ENCODE measurements around the gene MOBP. TPM values are rescaled to one million over a fixed set of nuclear protein-coding genes. Genes with fewer than 3 reads are reported as not detected.

Gene MOBP
- total RNA-seq, 4 donors from 2014 or later = not detected

DNA sequence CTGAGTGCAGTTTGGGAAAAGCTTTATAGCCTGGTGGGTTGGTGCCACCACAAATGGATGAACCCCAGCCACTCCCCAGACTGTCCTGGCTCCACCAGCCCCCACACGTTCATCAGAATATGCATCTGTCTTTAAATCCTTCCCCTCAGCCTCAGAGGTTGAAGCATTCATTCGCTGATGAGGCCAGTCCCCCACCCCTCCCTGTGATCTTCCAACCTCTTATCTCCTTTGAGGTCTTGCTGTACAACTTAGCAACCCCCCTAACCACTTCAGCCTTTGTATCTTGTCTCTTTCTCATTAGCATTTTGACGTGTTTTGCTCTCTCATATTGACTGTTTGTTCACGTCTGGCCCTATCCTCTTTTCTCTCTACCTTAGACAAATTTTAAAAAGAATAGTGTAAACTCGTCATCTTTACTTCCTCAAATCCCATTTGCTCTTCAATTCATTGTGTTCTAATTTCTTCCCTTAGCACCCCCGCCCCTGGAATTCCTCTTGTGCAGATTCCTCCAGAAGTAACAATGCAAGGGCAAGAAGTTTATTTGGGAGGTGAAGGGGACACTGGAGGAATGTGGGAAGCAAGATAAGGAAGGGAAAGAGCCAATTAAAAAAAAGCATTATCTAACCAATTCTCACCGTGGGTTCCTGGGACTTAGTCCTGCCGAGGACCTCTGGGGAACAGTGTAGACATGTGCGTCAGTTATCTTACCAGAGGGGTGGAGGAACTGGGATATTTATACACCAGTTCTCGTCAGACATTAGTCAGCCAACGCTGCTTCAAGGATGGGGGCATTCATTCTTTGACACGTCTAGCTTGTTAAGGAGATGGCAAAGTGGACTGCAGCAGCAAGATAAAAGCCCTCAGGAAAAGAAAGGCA is 38.6 kb downstream of the MOBP start:
- TF ChIP-seq POLR2A (IDR thresholded peaks at IDR 0.05) (no peak), CTCF (IDR thresholded peaks at IDR 0.05) (no peak)
- WGBS, 2 donors = 31 to 44% methylated on average over 12 of the region's 12 CpGs
- Histone ChIP-seq H3K27ac (no peak overlapping the region), H3K4me3 (no peak overlapping the region), H3K36me3 (no peaks in the 10 kb centered on the region), H3K9me3 (no peaks in the 10 kb centered on the region), H3K27me3 (peaks cover 0 to 37% (median 0%) of the 10 kb centered on the region in 4 donors), H3K4me1 (peaks cover 0 to 7% (median 0%) of the 10 kb centered on the region in 3 donors)
- intact Hi-C loops (cut with DNase I) = no loop called here
- no peak for DNase-seq

DNA sequence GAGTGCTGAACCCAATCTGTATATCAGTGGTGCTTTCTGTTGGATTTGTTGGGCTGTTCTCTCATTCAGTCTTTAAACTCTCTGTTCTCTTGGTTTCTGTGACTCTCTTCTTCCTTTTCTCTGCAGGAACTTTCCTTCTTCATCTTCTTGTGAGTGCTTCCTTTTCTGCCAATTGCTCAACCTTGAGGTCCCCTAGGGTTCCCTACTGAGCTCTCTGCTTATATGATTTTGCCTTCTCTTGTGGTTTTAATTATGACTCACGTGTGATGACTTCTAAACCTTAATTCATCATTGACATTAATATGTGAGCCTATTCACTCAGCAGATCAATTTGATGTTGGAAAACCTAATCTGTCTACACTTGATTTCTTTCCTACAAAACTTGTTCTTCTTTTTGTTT is 39.4 kb downstream of the MOBP start:
- H3K4me3 ChIP-seq = no peak overlapping the region
- DNase-seq = no peak
- WGBS, 2 donors = 11 to 14% methylated on average over 1 of the region's 1 CpG
- intact Hi-C loops (cut with DNase I) = no loop called here
- no peaks in the 10 kb centered on the region for H3K9me3 ChIP-seq
- peaks cover 0 to 29% (median 0%) of the 10 kb centered on the region in 4 donors for H3K27me3 ChIP-seq
- H3K4me1 ChIP-seq = peaks cover 0 to 7% (median 0%) of the 10 kb centered on the region in 3 donors
- TF ChIP-seq CTCF (IDR thresholded peaks at IDR 0.05) (no peak), POLR2A (IDR thresholded peaks at IDR 0.05) (no peak)
- H3K27ac ChIP-seq = no peak overlapping the region
- H3K36me3 ChIP-seq = no peaks in the 10 kb centered on the region

GRCh38 chr3:39513791-39514369 is 46.4 kb downstream of the MOBP start:
- H3K36me3 ChIP-seq = no peaks in the 10 kb centered on the region
- DNase-seq = no peak
- H3K9me3 ChIP-seq = no peaks in the 10 kb centered on the region
- no peak overlapping the region for H3K4me3 ChIP-seq
- no peaks in the 10 kb centered on the region for H3K4me1 ChIP-seq
- TF ChIP-seq CTCF (IDR thresholded peaks at IDR 0.05) (no peak), POLR2A (IDR thresholded peaks at IDR 0.05) (no peak)
- peaks cover 0 to 6% (median under 1%) of the 10 kb centered on the region in 4 donors for H3K27me3 ChIP-seq
- no peak overlapping the region for H3K27ac ChIP-seq
- WGBS, 2 donors = 56 to 66% methylated on average over 3 of the region's 3 CpGs
- intact Hi-C loops (cut with DNase I) = no loop called here

- H3K27ac ChIP-seq = no peak overlapping the region
- no peaks in the 10 kb centered on the region for H3K36me3 ChIP-seq
- H3K4me1 ChIP-seq = no peaks in the 10 kb centered on the region
- no peaks in the 10 kb centered on the region for H3K9me3 ChIP-seq
- intact Hi-C loops (cut with DNase I) = no loop called here
- WGBS, 2 donors = 50 to 59% methylated on average over 11 of the region's 11 CpGs
- no peak for TF ChIP-seq POLR2A (IDR thresholded peaks at IDR 0.05)
- TF ChIP-seq CTCF (IDR thresholded peaks at IDR 0.05) = no peak
- H3K4me3 ChIP-seq = no peak overlapping the region
- no peak for DNase-seq
- H3K27me3 ChIP-seq = peaks cover 0 to 6% (median 1%) of the 10 kb centered on the region in 4 donors
Measured at GRCh38 chr3:39515681-39516441, 48.4 kb downstream of the MOBP start.
